Epithelial cell of proximal tubule (primary cell): ENCODE measurements around the gene HHLA2. TPM values are rescaled to one million over a fixed set of nuclear protein-coding genes. Genes with fewer than 3 reads are reported as not detected.

ENCODE experiments used
- DNase-seq: peaks from one replicate; pipeline ENCODE4 v3.0.0-alpha.2; 2011; ENCODE audit warnings: low read depth
- H3K4me3 ChIP-seq: 2 replicates; pipeline ENCODE4 v1.5.1; 2011; ENCODE audit warnings: low read depth, mild to moderate bottlenecking, low read length
- total RNA-seq: library from RNA; depleted of rRNA; stranded (reverse); fragments of >200 nt; gene quantifications from 2 replicates; pipeline ENCODE4 v1.2.3, GENCODE V29; 2015
- TF ChIP-seq, protein P1 (sequence below): conservative IDR thresholded peaks from 2 replicates; pipeline ENCODE4 v1.5.1; 2012; ENCODE audit warnings: low read depth, mild to moderate bottlenecking, low read length

The HHLA2 gene
- total RNA-seq, 1 donor from 2014 or later = 0.23 TPM

DNA sequence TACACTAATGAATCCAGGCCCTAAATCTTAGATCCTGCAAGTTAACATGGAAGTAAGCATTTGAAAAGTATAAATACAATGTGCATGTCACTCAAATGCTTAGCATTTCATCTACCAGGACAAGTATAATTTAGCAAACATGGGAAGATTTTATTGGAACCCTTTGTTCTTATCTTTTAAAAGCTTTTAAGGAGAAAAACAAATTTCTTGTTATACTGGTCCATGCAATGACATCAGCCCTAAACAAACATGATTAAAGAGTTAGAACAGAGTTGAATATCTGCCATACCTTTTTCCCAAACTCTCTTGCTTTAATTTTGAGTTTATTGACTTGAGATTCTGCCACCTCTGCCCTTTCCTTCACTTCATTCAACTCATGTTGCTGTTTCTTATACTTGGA, 87.0 kb downstream of the HHLA2 start:
- TF ChIP-seq, protein P1, sequence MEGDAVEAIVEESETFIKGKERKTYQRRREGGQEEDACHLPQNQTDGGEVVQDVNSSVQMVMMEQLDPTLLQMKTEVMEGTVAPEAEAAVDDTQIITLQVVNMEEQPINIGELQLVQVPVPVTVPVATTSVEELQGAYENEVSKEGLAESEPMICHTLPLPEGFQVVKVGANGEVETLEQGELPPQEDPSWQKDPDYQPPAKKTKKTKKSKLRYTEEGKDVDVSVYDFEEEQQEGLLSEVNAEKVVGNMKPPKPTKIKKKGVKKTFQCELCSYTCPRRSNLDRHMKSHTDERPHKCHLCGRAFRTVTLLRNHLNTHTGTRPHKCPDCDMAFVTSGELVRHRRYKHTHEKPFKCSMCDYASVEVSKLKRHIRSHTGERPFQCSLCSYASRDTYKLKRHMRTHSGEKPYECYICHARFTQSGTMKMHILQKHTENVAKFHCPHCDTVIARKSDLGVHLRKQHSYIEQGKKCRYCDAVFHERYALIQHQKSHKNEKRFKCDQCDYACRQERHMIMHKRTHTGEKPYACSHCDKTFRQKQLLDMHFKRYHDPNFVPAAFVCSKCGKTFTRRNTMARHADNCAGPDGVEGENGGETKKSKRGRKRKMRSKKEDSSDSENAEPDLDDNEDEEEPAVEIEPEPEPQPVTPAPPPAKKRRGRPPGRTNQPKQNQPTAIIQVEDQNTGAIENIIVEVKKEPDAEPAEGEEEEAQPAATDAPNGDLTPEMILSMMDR = no peak
- DNase-seq = no peak
- H3K4me3 ChIP-seq = no peak overlapping the region

DNA sequence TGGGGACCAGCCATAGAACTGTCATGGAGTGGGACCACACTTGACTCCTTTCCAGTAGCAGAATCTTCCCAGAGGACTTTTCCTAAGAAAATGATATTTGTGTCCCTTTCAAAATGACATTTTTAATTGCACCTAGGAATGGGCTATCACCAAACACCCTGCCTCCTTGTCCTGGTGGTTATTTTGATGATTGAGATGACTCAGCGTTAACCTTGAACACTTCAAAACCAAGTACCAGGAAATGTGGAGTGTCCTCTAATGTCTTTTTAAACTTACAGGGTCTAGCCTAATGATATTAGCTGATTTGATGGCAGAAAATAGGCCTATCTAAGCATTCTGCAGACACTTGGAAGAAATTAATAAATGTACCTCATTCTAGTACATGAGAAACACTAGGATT, 90.7 kb downstream of the HHLA2 start:
- DNase-seq = no peak
- H3K4me3 ChIP-seq = no peak overlapping the region
- TF ChIP-seq, protein P1 = no peak

DNA sequence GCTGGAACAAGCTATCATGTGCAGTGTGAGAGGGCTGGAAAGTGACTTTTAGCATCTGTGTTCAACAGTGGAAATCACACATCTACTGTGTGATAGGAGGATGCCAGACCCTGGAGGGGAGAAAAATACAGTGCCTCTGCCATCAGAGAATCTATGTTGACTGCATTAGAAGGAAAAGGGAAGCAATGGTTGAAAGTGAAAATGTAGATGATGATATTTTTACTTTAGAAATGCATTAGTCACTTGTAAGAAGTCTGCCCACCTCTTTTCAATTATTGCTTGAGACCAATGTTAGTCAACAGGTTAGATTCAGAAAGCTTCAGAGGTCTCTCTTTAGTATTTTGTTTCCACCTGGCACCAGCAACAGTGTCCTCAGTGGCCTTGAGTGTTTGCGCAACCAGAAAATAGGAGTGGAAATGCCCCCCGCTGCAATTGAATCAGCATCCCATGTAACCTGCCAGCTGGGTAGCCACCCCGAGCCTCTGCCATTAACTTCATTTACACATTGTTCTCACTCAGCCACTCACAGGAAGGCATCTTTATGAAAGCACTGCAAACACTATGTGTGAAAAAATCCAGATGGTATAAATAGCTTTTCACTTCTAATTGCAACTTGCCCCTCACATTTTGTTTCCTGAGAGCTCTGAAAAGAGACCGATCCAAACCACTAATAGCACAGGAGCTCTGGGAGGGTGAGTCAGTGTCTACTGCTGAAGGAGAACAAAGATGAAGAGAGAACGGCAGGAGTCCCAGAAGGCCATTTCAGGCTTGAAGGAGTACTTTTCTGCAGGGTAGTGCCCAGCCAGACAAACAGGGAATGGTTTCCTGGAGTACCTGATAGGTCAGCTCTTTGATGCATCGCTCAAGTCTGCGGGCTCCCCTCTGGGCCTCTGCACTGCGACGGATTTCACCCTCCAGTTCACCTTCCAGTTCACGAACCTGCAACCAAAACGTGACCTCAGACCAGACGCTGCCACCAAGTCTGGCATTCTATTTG, 92.1 kb downstream of the HHLA2 start:
- no peak overlapping the region for H3K4me3 ChIP-seq
- DNase-seq = no peak
- TF ChIP-seq, protein P1 = no peak

DNA sequence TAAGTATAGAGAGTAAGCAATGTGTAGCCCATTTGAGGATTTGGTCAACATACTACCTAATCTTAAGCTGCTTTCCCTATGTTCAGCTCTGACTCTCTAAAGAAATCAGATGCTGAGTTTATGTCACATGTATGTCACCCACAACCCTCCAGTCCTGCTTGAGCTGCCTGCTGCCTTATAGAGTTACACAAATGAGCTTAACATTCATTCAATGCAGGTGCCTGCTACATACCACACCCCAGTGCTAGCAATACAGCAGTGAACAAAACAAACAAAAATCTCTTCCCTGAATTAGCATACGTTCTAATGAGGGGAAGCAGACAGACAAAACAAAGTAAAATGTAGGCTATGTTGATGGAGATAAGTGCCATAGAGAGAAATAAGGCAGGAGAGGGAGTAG, 93.0 kb downstream of the HHLA2 start:
- TF ChIP-seq, protein P1 = no peak
- DNase-seq = no peak
- no peak overlapping the region for H3K4me3 ChIP-seq

DNA sequence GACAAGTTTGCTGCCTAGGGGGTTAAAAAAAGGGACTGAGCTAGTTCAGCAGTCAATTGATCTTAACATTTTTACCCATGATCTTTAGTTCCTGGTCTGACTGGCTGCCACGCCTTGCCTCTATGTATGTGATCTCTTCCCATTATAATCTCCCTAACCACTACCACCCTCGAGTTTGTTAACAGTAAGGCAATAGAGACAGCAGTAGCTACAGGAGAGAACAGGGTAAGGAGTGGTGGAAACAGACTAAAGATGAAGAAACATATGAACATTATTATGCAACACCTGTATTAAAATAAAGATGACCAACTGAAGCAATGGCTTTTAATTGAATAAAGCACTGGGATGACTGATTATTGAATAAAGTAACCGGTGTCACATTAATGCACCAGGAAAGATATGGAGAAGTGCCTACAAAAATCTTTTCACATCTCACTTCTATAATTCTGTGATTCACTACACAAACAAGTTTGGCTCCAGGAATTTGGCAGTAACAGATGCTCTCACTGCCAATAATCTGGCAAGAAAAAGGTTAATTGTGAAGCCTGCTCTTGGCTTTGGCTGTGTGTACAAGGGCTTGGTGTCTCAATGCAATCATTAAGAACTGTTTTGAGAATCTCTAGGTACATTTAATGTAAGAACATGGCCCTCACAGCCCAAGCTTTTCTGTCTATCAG, 95.7 kb downstream of the HHLA2 start:
- no peak overlapping the region for H3K4me3 ChIP-seq
- DNase-seq = no peak
- TF ChIP-seq, protein P1 = no peak

DNA sequence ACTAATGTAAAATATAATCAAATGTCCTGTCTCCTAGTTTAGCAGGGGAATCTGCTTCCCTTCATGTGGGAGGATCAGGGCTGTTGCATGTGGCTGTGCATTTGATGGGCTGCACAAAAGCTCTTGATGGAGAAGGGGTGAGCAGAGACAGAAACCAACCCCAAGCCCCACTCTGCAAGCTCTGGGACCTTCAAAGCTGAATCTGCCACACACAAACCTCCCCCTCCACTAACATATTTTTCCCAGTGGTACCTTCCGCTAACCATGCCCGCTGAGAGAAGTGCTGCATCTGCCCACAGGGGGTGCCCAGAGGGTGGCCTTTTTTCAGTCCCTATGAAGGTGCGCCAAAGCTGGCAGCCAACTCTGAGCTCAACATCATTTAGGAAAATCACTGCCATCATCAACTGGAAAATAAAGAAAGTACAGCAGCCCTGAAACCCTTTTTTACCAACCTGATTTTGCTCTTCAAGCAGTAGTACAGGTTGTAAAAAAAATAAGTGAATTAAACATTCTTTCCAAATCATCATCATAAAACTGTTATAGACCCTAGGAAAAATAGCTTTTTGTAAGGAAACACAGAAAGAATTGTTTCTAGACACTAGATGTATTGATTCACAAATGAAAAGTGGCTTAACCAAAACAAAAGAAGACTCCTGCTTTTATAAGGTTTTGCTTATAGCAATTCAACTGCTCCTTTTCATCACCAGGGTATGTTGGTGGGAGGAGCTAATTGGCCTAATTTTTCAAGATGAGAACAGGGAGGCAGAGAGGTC, 97.0 kb downstream of the HHLA2 start:
- no peak for DNase-seq
- H3K4me3 ChIP-seq = no peak overlapping the region
- TF ChIP-seq, protein P1 = no peak
